Muscle of back (tissue), 13 donors: ENCODE measurements around the gene RAB33A. TPM values are rescaled to one million over a fixed set of nuclear protein-coding genes. Genes with fewer than 3 reads are reported as not detected.

Experiments used
- DNase-seq, 3 donors: peaks; one replicate each; pipeline versions ENCODE4 v3.0.0 to v3.0.0-alpha.2; 2013
- long read RNA-seq, 9 donors: transcript quantifications; one replicate each; lab custom pipeline, GENCODE V29; 2026
- polyA plus RNA-seq, 10 donors: library from polyadenylated mRNA; unstranded; fragments of 120-200 nt; gene quantifications; one replicate each; pipeline ENCODE4 v1.2.1, GENCODE V29; 2013; ENCODE audit not compliant: insufficient read length in 10 of 10

Gene RAB33A
- polyA plus RNA-seq, result under 1 TPM; 0.27 to 0.75 (median 0.47) TPM
- long read RNA-seq, donor 1, result 0 reads
- long read RNA-seq, donor 2, result 0 reads
- long read RNA-seq, donor 3, result 0 reads
- long read RNA-seq, donor 4, result 0 reads
- long read RNA-seq, donor 5, result 0 reads
- long read RNA-seq, donor 6, result 0 reads
- long read RNA-seq, donor 7, result 0 reads
- long read RNA-seq, donor 8, result 0 reads
- long read RNA-seq, donor 9, result 0 reads

- DNase-seq, result peak in 1 of 3 donors; percentile 69
These were observed at the start of gene RAB33A for GRCh38 chrX:130171446-130172126. TSS of gene RAB33A (plus strand) at chrX:130171962. CDS start at chrX:130172063, 101 bp downstream.

- no peak for DNase-seq
These were observed 47.2 kb upstream of the RAB33A start for GRCh38 chrX:130124577-130124976.

DNA sequence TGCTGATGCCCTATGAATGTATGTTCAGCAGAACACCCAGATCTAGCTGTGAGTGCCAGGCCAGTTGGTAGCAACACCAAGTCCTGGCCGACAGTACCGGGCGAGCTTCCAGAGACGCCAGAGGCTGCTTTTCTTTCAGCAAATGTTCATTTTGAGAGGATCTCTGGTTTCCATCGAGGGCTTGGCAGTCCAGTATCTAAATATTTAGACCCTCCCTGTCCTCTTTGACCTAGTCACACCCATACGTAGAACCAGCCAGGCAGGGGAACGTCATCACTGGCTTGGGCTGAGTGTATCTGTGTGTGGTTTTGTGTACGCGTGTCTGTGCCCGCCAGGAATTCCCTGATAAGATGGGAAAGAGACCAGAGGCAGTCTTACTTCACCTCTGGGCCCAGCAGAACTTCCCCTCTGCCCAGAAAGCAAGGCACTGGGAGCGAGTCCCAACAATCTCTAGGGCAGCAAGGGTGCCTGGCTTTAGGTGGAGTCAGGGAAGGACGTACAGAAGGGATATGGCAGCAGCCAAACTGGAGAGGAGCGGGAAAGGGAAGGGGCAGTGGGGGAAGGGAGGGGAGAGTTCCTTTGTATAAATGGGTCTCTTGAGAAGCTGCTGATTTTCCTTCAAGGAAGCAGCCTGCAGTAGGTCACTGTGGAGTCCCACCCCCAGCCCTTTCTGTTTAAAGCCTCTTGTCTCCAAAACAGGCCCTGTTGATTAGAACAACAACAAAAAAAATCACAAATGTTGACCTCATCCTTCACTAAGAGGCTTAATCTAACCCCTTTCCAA lies 46.5 kb upstream of the RAB33A start:
- peak in 1 of 3 donors; percentile 60 for DNase-seq

- no peak for DNase-seq
These were observed 40.8 kb upstream of the RAB33A start for GRCh38 chrX:130130990-130131389.

- DNase-seq, result no peak
These were observed 35.3 kb upstream of the RAB33A start for GRCh38 chrX:130136496-130136895.

DNA sequence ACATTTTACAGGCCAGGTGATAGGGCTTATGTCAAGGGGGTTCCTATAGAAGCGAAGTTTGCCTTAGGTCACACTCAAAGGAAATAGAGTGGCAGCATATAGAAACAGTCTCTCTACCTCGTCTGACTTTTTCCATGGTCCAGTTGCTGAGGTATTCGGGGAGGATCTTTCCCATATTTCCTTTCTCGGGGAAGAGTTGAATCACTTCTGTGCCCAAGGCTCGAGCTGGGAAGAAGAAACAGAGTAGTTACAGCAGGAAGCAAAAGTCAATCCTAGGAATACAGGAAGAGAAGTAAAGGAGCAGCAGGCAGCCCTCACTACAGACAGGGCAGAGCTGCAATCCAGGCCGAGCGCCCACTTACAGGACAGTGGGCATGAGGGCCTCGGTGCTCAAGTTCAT lies 34.8 kb upstream of the RAB33A start:
- no peak for DNase-seq

DNA sequence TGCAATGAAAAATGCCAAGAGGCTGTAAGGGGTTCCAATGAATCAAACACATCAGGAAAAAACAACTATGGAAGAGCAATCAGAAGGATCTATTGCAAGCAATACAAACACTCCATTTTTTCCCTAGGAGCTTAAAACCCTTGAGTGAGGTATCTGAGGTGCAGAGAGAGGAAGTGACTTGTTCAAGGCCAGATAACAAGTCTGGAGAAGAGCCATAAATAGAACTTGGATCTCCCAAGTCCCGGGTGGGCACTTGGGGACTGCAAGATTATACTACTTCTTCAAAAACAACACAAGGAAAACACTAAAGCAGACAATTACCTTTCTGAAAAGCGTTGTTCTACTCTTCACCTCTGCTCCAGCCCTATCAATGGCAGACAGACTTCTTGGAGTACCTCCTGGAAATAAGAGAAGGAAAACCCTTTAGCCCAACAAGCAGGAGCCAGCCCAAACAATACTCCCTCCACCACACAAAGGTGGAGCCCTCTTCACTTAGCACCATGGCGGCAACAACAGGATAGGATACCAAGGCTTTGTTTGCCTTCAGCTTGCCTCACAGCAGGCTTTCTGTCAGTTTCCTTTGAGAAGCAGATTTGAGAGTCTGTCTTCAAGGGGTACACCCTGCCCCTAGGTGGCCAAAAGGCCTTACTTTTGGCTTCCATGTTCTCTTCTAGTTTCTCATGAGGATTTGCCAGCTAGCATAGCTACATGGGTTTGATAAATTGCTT lies 32.1 kb upstream of the RAB33A start:
- no peak for DNase-seq

- no peak for DNase-seq
These were observed 27.3 kb upstream of the RAB33A start for GRCh38 chrX:130144509-130144908.

- no peak for DNase-seq
These were observed 26.6 kb upstream of the RAB33A start for GRCh38 chrX:130145123-130145522.

GRCh38 chrX:130147631-130148030 lies 24.1 kb upstream of the RAB33A start:
- DNase-seq, result no peak

GRCh38 chrX:130155564-130155963 lies 16.2 kb upstream of the RAB33A start:
- DNase-seq, result no peak

GRCh38 chrX:130158311-130158710 lies 13.5 kb upstream of the RAB33A start:
- DNase-seq, result no peak

- no peak for DNase-seq
These were observed 12.0 kb upstream of the RAB33A start for GRCh38 chrX:130159776-130160175.

- no peak for DNase-seq
These were observed 9.5 kb upstream of the RAB33A start for GRCh38 chrX:130162094-130162735.

GRCh38 chrX:130163398-130163797 lies 8.4 kb upstream of the RAB33A start:
- DNase-seq, result no peak

- no peak for DNase-seq
These were observed 6.5 kb upstream of the RAB33A start for GRCh38 chrX:130165181-130165702.

DNA sequence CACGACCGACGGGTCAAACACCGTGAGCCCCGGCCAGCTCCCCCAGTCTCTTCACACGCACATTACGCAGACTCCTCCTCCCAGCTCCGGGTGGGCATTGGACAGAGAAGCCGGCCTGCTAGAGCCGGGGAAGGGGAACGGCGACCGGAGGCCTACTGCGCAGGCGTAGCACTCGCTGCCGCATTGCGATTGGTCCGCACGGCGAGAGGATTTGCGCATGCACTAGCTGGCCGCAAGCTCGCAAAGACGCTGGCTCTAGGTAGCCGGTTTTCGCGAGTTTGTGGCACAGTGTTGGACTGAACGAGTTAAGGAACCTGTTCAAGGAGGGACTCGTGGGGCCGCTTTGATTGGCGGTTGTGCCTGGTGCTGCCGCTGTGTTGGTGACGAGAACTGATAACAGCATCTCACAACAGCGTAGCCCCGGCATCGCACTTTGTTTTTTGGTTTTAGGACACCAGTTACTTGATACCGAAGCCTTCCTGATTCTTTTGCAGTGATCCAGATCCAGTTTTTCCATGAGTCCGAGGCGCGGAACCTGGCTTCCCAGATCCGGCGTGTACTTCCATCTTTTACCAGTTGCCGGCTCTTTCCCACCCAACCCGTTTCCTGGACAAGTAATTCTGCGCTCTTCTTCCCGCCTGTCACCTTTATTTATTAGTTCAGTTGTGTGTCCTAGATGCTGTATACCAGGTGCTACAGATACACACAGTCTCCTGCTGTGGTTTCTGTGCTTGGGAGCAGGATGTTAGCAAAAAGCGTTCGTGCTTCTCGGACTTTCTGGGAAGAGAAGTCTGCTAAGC lies 5.9 kb upstream of the RAB33A start, which contains the start of gene AIFM1:
AIFM1 (minus strand) TSS at position 139 of the 800 bp plus-strand sequence. CDS start 185 bp downstream, outside the sequence.
- peak; percentile 91 to 97 (median 93) for DNase-seq

GRCh38 chrX:130166503-130166777 lies 5.3 kb upstream of the RAB33A start:
- no peak for DNase-seq

DNA sequence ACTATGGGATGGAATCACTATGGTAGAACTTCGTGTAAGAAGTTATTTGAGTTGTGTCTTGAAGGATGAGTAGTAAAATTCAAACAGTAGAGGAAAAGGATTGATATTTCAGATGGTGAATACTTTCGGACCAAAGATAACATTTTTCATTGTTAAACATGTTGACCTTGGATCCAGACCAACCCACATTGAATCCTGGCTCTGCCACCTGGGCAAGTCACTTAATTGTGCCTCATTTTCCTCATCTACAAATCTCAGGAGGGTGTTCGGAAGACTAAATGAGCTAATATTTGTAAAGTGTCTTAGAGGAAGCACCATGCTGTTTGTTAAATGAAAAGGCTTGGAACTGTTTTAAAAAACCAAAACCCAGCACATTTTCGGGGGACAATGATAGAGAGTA lies 4.7 kb upstream of the RAB33A start:
- DNase-seq, result no peak

DNA sequence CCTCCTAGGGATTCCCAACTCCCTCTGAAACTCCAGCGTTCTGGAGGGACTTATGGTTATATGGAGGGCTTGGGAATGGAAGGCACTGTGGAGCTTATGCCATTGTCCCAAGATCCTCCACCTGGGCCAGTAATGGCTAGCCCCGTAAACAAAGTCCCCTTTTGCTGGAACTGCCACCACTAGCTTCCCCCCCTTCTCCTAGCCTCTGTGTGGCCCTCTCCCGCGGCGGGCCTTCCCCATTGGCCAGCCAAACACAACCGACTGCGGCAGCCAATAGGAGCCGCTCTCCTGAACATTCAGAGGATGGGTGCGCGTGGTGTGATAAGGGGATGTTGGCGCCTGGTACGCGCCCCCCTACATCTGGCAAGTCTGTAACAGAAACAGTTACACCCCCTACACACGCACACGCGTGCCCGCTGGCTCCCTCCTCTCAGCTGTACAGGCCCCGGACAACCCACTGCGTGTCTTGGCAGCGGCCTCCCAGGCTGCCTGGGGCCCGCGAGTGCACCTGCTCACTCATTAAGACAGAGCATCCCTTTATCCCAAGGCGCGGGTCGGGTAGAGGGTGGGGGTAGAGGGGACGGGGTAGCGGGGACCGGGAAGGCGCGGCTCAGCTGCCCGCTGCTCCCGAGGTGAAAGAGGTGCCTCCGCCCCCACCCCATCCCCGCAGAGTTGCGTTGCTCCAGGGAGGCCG lies 863 bp upstream of the RAB33A start:
- peak in 1 of 3 donors; percentile 39 for DNase-seq
